GM12878 (cell line): ENCODE measurements around the gene CRYBG3. TPM values are rescaled to one million over a fixed set of nuclear protein-coding genes. Genes with fewer than 3 reads are reported as not detected.

ENCODE experiments used
- CEBPZ ChIP-seq: fragments of 150-350 bp; IDR thresholded peaks from 2 replicates; pipeline ENCODE4 v1.6.1; 2016; ENCODE audit warnings: low read depth, low read length
- HSF1 ChIP-seq: fragments of 150-350 bp; IDR thresholded peaks from 2 replicates; pipeline ENCODE4 v1.6.1; 2014; ENCODE audit warnings: mild to moderate bottlenecking, low read depth, low read length
- LARP7 ChIP-seq: fragments of 450-650 bp; IDR thresholded peaks from 2 replicates; pipeline ENCODE4 v1.6.1; 2017; ENCODE audit warnings: mild to moderate bottlenecking
- MEF2A ChIP-seq: IDR thresholded peaks from 2 replicates; pipeline ENCODE4 v1.6.1; 2011; ENCODE audit warnings: low read depth, mild to moderate bottlenecking, low read length, moderate library complexity; ENCODE audit not compliant: insufficient read depth
- REST ChIP-seq: IDR thresholded peaks from 2 replicates; pipeline ENCODE4 v1.6.1; 2012; ENCODE audit warnings: mild to moderate bottlenecking, low read depth, low read length
- SP1 ChIP-seq: IDR thresholded peaks from one replicate; pipeline ENCODE4 v1.6.1; 2011; ENCODE audit warnings: low read depth, low read length
- SRF ChIP-seq, 2 experiments: IDR thresholded peaks; 2 replicates each; pipeline ENCODE4 v1.6.1; 2011; ENCODE audit warnings: low read depth in 2 of 2, low read length in 2 of 2, mild to moderate bottlenecking in 1 of 2, moderate library complexity in 1 of 2
- polyA plus RNA-seq, 11 experiments: library from polyadenylated mRNA; depleted of rRNA in 4 of 11; unstranded in 6 of 11; stranded (reverse) in 5 of 11; fragments of >200 nt; fragmentation: Nextera tagmentation in 4 of 11; fragmentation: Illumina TruSeq in 1 of 11; extraction: Ambion mirVana in 4 of 11; extraction: Trizol in 1 of 11; gene quantifications; 1 replicate in 1 of 11; 2 replicates in 10 of 11; pipeline versions ENCODE4 v1.2.1 to v1.2.3, GENCODE V29; 2011 to 2016; ENCODE audit warnings: inconsistent platforms in 2 of 11, missing spikeins in 2 of 11, low read depth in 1 of 11
- total RNA-seq, 4 experiments: library from RNA; depleted of rRNA in 3 of 4; stranded (reverse); fragments of >200 nt in 3 of 4; fragmentation: Illumina TruSeq in 1 of 4; extraction: Trizol in 1 of 4; gene quantifications; 2 replicates each; pipeline versions ENCODE4 v1.2.1 to v1.2.3, GENCODE V29; 2013 to 2021

The CRYBG3 gene
- total and polyA plus RNA-seq, 10 of the 15 experiments (the other 5 are each of a cell fraction or from before 2014, with no cell fraction given) = 0.11 to 5.4 (median 1.6) TPM

GRCh38 chr3:97972976-97973375 is 151.2 kb downstream of the CRYBG3 start (continued):
- TF ChIP-seq HSF1 (no peak), MEF2A (no peak), CEBPZ (no peak), LARP7 (no peak), REST (no peak), SRF (IDR thresholded peaks at IDR 0.05; ENCODE audit: low read depth in 2 of 2, low read length in 2 of 2) (no peak), SP1 (no peak)
